Stimulated activated CD4-positive, alpha-beta T cell treated with anti-CD3 and anti-CD28 coated beads, Interleukin-15, amount 100 ng/mL, for 48 hours (primary cell): Measurements from ENCODE around the gene ABCC10.
"Not testable (repeated sequence)": the region's sequence is repeated elsewhere in the genome, so short reads cannot be mapped to it uniquely, and the experiment has no call there.

Source experiments
- DNase-seq, 2 donors: peaks; one replicate each; pipeline ENCODE4 v3.0.0-alpha.2; 2020; ENCODE audit warnings: low read depth in 2 of 2

Gene ABCC10

DNA sequence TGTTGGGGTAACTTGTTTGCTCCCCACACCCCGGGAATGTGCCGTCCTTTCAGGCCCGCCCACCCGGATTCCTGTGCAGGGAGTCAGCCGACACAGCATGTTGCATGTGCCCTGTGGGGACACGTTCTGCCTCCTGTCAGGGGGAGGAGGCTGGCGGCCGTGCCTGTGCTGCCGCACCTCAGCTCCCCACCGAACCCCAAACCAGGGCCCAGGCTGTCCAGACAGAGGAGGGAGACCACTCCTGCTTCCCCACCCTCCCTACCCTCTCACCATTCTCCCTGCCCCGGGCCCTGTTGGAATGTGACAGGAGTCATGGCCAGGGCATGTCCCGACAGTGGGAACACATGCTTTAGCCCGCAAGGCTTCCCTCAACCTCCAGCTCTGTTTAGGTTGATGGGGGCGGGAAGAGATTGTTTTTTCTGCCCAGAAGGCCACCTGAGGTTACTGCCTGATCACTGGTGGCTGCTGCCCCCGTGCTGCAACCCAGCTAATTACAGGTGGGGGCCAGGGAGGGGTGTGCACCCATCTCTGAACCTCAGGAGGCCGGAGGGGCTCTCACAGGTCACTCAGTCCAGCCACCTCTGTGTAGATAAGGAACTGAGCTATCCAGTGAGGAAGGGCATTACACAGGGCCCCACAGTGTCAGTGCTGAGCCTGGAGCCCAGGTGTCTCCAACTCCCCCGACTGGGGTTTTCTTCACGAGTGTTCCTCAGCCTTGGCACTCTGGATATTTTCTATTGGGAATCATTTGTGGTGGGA, 69.2 kb downstream of the ABCC10 start:
- no peak for DNase-seq

DNA sequence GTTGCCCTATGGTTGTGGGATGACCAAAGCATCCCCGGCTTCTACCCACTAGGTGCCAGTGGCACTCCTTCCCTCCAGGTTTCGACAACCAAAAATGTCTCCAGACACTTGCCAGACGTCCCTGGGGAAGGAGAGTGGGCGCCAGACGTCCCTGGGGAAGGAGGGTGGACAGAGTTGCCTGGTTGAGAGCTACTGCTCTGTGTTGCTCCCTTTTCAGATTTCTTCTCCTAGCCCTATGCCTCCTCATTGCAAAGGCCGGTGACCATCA, 69.7 kb downstream of the ABCC10 start:
- no peak for DNase-seq

DNA sequence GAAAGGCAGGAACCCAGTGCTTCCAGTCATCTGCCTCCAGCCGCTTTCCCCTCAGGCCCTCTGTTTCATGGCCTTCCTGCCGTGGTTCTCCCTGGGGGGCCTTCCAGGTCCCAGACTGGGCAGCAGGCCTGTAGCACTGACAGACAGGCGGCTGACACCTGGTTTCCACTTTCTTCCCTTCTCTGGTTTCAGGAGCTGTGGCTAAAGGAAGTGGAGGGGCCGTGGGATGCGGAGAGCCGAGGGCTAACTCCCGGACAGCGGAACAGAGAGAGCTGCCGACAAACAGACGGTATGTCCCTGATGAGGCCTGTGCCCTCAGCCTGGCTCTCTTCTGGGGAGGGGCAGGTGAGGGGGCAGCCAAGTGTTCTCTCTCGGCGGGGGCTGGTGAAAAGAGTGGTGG, 70.3 kb downstream of the ABCC10 start:
- DNase-seq: no peak

DNA sequence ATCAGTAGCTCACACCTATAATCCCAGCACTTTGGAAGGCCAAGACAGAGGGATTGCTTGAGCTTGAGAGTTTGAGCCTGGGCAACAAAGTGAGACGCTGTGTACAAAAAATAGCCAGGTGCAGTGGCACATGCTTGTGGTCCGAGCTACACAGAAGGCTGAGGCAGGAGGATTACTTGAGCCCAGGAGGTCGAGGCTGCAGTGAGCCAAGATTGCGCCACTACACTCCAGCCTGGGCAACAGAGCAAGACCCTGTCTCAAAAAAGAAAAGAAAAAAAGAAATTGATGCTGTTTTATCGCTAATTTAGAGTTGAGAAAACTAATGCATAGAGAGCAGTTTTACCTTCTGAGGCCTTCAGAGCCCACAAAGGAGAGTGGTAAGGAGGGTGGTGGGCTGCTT, 71.0 kb downstream of the ABCC10 start:
- DNase-seq: not testable (repeated sequence)

DNA sequence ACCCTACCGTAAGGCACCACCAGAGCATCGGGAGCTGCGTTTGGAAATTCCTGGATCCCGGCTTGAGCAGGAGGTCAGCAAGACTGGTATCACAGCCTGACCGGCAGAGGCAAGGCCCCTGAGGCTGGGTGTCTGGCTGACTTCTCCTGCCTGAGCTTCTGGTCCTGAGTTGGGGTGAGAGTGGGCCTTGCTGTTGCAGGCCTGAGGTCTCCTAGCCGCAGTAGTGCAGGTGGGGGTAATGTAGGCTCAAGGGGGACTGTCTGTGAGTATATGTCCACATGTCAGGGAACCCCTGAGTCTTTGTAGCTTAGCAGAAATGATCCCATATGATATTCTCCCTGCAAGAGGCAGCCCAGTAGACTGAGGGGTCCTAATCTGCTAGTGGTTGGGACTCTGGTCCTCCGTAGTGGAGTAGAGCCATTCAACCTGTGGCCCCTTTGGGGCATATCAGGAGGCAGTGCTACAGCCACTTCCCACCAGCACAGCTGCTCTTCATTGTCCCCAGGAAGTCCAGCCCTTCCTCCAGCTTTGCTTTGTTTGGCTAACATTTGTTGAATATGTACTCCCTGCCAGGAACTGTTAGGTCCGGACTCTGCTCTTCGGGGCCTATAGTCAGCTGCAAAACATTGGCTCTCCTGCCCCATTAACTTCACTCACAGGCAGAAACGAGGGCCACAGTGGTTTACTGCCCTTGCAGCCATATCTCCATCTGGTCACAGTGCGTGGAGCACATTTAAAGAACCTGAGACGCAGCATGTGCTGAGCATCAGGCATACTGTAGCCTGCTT, 71.9 kb downstream of the ABCC10 start:
- DNase-seq: no peak
